GM23338 (cell line): ENCODE results near the gene ADAMTSL5.

Experiments used
- CREB1 ChIP-seq: fragments of 250-450 bp; sonication (Bioruptor Pico); IDR thresholded peaks from 2 replicates; pipeline ENCODE4 v1.5.0; 2020; ENCODE audit warnings: low read depth, mild to moderate bottlenecking, moderate library complexity
- CTCF ChIP-seq, 2 experiments: fragments of 200-600 bp in 1 of 2; sonication (generic) in 1 of 2; conservative IDR thresholded peaks; 2 replicates each; pipeline versions ENCODE4 v1.5.1 to v1.6.1; 2016 to 2017; ENCODE audit warnings: antibody characterized with exemption in 2 of 2, low read depth in 2 of 2, mild to moderate bottlenecking in 2 of 2, moderate library complexity in 1 of 2
- EZH2 ChIP-seq: fragments of 200-600 bp; sonication (generic); IDR thresholded peaks from one replicate; pipeline ENCODE4 v1.8.0; 2017; ENCODE audit warnings: antibody characterized with exemption, mild to moderate bottlenecking, low read depth; ENCODE audit not compliant: unreplicated experiment
- EZH2phosphoT487 ChIP-seq: fragments of 200-600 bp; sonication (generic); IDR thresholded peaks from one replicate; pipeline ENCODE4 v1.8.1; 2018; ENCODE audit warnings: antibody characterized with exemption; ENCODE audit not compliant: unreplicated experiment
- NANOG ChIP-seq: IDR thresholded peaks from 2 replicates; pipeline ENCODE4 v1.6.1; 2016; ENCODE audit warnings: antibody characterized with exemption, borderline replicate concordance
- POLR2AphosphoS5 ChIP-seq: IDR thresholded peaks from 2 replicates; pipeline ENCODE4 v1.6.1; 2016; ENCODE audit warnings: antibody characterized with exemption, low read depth
- STAT1 ChIP-seq: IDR thresholded peaks from one replicate; pipeline ENCODE4 v1.6.1; 2016; ENCODE audit warnings: antibody characterized with exemption; ENCODE audit not compliant: unreplicated experiment
- ZNF114 ChIP-seq: fragments of 250-450 bp; sonication (Bioruptor Pico); IDR thresholded peaks from 2 replicates; pipeline ENCODE4 v1.5.0; 2020; ENCODE audit warnings: mild to moderate bottlenecking, moderate library complexity
- ZNF331 ChIP-seq: fragments of 250-450 bp; sonication (Bioruptor Pico); IDR thresholded peaks from 2 replicates; pipeline ENCODE4 v1.5.0; 2020; ENCODE audit warnings: low read depth, mild to moderate bottlenecking, moderate library complexity
- TF ChIP-seq, protein P1 (sequence below): fragments of 250-450 bp; sonication (Bioruptor Pico); IDR thresholded peaks from 2 replicates; pipeline ENCODE4 v1.5.0; 2020; ENCODE audit warnings: mild to moderate bottlenecking, moderate library complexity
- TF ChIP-seq, protein P2 (sequence below): IDR thresholded peaks from one replicate; pipeline ENCODE4 v1.6.1; 2018; ENCODE audit warnings: antibody characterized with exemption; ENCODE audit not compliant: unreplicated experiment

GRCh38 chr19:1522838-1523237 lies 10.0 kb upstream of the ADAMTSL5 start:
- TF ChIP-seq EZH2phosphoT487 (no peak), CTCF (conservative IDR thresholded peaks at IDR 0.05; ENCODE audit: low read depth in 2 of 2) (no peak), STAT1 (no peak), NANOG (no peak), ZNF331 (no peak), POLR2AphosphoS5 (no peak), CREB1 (CRISPR knock-in tag) (no peak), EZH2 (no peak), ZNF114 (CRISPR knock-in tag) (no peak)
- TF ChIP-seq, protein P1, sequence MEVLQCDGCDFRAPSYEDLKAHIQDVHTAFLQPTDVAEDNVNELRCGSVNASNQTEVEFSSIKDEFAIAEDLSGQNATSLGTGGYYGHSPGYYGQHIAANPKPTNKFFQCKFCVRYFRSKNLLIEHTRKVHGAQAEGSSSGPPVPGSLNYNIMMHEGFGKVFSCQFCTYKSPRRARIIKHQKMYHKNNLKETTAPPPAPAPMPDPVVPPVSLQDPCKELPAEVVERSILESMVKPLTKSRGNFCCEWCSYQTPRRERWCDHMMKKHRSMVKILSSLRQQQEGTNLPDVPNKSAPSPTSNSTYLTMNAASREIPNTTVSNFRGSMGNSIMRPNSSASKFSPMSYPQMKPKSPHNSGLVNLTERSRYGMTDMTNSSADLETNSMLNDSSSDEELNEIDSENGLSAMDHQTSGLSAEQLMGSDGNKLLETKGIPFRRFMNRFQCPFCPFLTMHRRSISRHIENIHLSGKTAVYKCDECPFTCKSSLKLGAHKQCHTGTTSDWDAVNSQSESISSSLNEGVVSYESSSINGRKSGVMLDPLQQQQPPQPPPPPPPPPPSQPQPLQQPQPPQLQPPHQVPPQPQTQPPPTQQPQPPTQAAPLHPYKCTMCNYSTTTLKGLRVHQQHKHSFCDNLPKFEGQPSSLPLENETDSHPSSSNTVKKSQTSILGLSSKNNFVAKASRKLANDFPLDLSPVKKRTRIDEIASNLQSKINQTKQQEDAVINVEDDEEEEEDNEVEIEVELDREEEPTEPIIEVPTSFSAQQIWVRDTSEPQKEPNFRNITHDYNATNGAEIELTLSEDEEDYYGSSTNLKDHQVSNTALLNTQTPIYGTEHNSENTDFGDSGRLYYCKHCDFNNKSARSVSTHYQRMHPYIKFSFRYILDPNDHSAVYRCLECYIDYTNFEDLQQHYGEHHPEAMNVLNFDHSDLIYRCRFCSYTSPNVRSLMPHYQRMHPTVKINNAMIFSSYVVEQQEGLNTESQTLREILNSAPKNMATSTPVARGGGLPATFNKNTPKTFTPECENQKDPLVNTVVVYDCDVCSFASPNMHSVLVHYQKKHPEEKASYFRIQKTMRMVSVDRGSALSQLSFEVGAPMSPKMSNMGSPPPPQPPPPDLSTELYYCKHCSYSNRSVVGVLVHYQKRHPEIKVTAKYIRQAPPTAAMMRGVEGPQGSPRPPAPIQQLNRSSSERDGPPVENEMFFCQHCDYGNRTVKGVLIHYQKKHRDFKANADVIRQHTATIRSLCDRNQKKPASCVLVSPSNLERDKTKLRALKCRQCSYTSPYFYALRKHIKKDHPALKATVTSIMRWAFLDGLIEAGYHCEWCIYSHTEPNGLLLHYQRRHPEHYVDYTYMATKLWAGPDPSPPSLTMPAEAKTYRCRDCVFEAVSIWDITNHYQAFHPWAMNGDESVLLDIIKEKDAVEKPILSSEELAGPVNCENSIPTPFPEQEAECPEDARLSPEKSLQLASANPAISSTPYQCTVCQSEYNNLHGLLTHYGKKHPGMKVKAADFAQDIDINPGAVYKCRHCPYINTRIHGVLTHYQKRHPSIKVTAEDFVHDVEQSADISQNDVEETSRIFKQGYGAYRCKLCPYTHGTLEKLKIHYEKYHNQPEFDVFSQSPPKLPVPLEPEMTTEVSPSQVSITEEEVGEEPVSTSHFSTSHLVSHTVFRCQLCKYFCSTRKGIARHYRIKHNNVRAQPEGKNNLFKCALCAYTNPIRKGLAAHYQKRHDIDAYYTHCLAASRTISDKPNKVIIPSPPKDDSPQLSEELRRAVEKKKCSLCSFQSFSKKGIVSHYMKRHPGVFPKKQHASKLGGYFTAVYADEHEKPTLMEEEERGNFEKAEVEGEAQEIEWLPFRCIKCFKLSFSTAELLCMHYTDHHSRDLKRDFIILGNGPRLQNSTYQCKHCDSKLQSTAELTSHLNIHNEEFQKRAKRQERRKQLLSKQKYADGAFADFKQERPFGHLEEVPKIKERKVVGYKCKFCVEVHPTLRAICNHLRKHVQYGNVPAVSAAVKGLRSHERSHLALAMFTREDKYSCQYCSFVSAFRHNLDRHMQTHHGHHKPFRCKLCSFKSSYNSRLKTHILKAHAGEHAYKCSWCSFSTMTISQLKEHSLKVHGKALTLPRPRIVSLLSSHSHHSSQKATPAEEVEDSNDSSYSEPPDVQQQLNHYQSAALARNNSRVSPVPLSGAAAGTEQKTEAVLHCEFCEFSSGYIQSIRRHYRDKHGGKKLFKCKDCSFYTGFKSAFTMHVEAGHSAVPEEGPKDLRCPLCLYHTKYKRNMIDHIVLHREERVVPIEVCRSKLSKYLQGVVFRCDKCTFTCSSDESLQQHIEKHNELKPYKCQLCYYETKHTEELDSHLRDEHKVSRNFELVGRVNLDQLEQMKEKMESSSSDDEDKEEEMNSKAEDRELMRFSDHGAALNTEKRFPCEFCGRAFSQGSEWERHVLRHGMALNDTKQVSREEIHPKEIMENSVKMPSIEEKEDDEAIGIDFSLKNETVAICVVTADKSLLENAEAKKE, result no peak
- TF ChIP-seq, protein P2, sequence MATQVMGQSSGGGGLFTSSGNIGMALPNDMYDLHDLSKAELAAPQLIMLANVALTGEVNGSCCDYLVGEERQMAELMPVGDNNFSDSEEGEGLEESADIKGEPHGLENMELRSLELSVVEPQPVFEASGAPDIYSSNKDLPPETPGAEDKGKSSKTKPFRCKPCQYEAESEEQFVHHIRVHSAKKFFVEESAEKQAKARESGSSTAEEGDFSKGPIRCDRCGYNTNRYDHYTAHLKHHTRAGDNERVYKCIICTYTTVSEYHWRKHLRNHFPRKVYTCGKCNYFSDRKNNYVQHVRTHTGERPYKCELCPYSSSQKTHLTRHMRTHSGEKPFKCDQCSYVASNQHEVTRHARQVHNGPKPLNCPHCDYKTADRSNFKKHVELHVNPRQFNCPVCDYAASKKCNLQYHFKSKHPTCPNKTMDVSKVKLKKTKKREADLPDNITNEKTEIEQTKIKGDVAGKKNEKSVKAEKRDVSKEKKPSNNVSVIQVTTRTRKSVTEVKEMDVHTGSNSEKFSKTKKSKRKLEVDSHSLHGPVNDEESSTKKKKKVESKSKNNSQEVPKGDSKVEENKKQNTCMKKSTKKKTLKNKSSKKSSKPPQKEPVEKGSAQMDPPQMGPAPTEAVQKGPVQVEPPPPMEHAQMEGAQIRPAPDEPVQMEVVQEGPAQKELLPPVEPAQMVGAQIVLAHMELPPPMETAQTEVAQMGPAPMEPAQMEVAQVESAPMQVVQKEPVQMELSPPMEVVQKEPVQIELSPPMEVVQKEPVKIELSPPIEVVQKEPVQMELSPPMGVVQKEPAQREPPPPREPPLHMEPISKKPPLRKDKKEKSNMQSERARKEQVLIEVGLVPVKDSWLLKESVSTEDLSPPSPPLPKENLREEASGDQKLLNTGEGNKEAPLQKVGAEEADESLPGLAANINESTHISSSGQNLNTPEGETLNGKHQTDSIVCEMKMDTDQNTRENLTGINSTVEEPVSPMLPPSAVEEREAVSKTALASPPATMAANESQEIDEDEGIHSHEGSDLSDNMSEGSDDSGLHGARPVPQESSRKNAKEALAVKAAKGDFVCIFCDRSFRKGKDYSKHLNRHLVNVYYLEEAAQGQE, result no peak
